NCI-H2029 treated with DMSO at 0.1 percent for 48 hours (cell line): ENCODE measurements around the gene CALD1.

ENCODE experiments used
- DNase-seq: peaks from one replicate; lab custom pipeline; 2025; lab: John Stamatoyannopoulos, UW

The CALD1 gene

GRCh38 chr7:135001390-135002165, 222.1 kb downstream of the CALD1 start:
- no peak for DNase-seq

GRCh38 chr7:135012229-135012628, 232.8 kb downstream of the CALD1 start:
- no peak for DNase-seq
